Neural cell (in vitro differentiated cells): ENCODE results near the gene IGFBP2. TPM values are rescaled to one million over a fixed set of nuclear protein-coding genes. Genes with fewer than 3 reads are reported as not detected.

ENCODE experiments used
- H2AFZ ChIP-seq: fragments of 200-600, 300-800 bp; sonication (generic), shearing (Covaris generic); 2 replicates; pipeline ENCODE4 v1.6.0; 2014; ENCODE audit warnings: low read depth, mild to moderate bottlenecking, antibody characterized with exemption, low read length, moderate library complexity
- H3F3A ChIP-seq: fragments of 200-600 bp; shearing (Covaris generic); 2 replicates; pipeline ENCODE4 v1.6.1; 2016; ENCODE audit warnings: mild to moderate bottlenecking, moderate library complexity, mixed read lengths, antibody characterized with exemption, low read length; ENCODE audit not compliant: insufficient read depth, poor library complexity, severe bottlenecking
- H3K27ac ChIP-seq: fragments of 200-600, 300-800 bp; sonication (generic), shearing (Covaris generic); 2 replicates; pipeline ENCODE4 v1.5.1; 2014; ENCODE audit warnings: mild to moderate bottlenecking, low read length, moderate library complexity
- H3K27me3 ChIP-seq: fragments of 300-800, 200-600 bp; sonication (generic), shearing (Covaris generic); 2 replicates; pipeline ENCODE4 v1.6.0; 2014; ENCODE audit warnings: mild to moderate bottlenecking, low read depth, low read length, moderate library complexity; ENCODE audit not compliant: insufficient read depth
- H3K36me3 ChIP-seq: fragments of 300-800, 200-600 bp; sonication (generic), shearing (Covaris generic); 2 replicates; pipeline ENCODE4 v1.5.1; 2014; ENCODE audit warnings: mild to moderate bottlenecking, antibody characterized with exemption, low read length, moderate library complexity; ENCODE audit not compliant: insufficient read depth
- H3K4me2 ChIP-seq: fragments of 300-800, 200-600 bp; sonication (generic), shearing (Covaris generic); 2 replicates; pipeline ENCODE4 v1.6.0; 2014; ENCODE audit warnings: mild to moderate bottlenecking, low read length
- H3K4me3 ChIP-seq: fragments of 300-800, 200-600 bp; sonication (generic), shearing (Covaris generic); 2 replicates; pipeline ENCODE4 v1.5.1; 2014; ENCODE audit warnings: mild to moderate bottlenecking, low read length, moderate library complexity
- H3K79me2 ChIP-seq: fragments of 200-600 bp; shearing (Covaris generic); replicated peaks from 2 replicates; pipeline ENCODE4 v1.6.0; 2014; ENCODE audit warnings: mild to moderate bottlenecking, low read length, moderate library complexity; ENCODE audit not compliant: insufficient read depth
- H3K9ac ChIP-seq: fragments of 300-800, 200-600 bp; sonication (generic), shearing (Covaris generic); 2 replicates; pipeline ENCODE4 v1.6.1; 2016; ENCODE audit warnings: mild to moderate bottlenecking, low read length, mixed read lengths
- H3K9me2 ChIP-seq: fragments of 200-600 bp; shearing (Covaris generic); 2 replicates; pipeline ENCODE4 v1.6.1; 2016; ENCODE audit warnings: mild to moderate bottlenecking, low read length, mixed read lengths; ENCODE audit not compliant: insufficient read depth
- H3K9me3 ChIP-seq: fragments of 200-600, 300-800 bp; sonication (generic), shearing (Covaris generic); 2 replicates; pipeline ENCODE4 v1.6.1; 2016; ENCODE audit warnings: mild to moderate bottlenecking, mixed run types, low read length, moderate library complexity, mixed read lengths
- H4K20me1 ChIP-seq: fragments of 200-600 bp; shearing (Covaris generic); 2 replicates; pipeline ENCODE4 v1.6.1; 2016; ENCODE audit warnings: mild to moderate bottlenecking, mixed run types; ENCODE audit not compliant: insufficient read depth
- EP300 ChIP-seq: fragments of 450-650 bp; conservative IDR thresholded peaks from 2 replicates; pipeline ENCODE4 v1.6.1; 2014; ENCODE audit warnings: antibody characterized with exemption, mild to moderate bottlenecking, moderate library complexity; ENCODE audit not compliant: poor library complexity, severe bottlenecking
- EZH2 ChIP-seq: fragments of 200-600, 300-800 bp; shearing (Covaris generic), sonication (generic); IDR thresholded peaks from 2 replicates; pipeline ENCODE4 v1.6.1; 2014; ENCODE audit warnings: antibody characterized with exemption, low read length, borderline replicate concordance, mild to moderate bottlenecking; ENCODE audit not compliant: insufficient read depth, poor library complexity, severe bottlenecking
- MXI1 ChIP-seq: fragments of 450-650 bp; conservative IDR thresholded peaks from 2 replicates; pipeline ENCODE4 v1.6.1; 2014; ENCODE audit warnings: antibody characterized with exemption, mild to moderate bottlenecking; ENCODE audit not compliant: poor library complexity, severe bottlenecking
- POLR2AphosphoS5 ChIP-seq: IDR thresholded peaks from 2 replicates; pipeline ENCODE4 v1.6.1; 2012
- RAD21 ChIP-seq: fragments of 450-650 bp; conservative IDR thresholded peaks from 2 replicates; pipeline ENCODE4 v1.6.1; 2014; ENCODE audit warnings: antibody characterized with exemption, mild to moderate bottlenecking, moderate library complexity
- SMC3 ChIP-seq: fragments of 450-650 bp; conservative IDR thresholded peaks from 2 replicates; pipeline ENCODE4 v1.6.1; 2014; ENCODE audit warnings: antibody characterized with exemption, mild to moderate bottlenecking, moderate library complexity; ENCODE audit not compliant: poor library complexity
- TAF1 ChIP-seq: IDR thresholded peaks from 2 replicates; pipeline ENCODE4 v1.6.1; 2012; ENCODE audit warnings: low read depth
- polyA plus RNA-seq: library from polyadenylated mRNA; depleted of rRNA; stranded (reverse); fragments of >200 nt; gene quantifications from 2 replicates; pipeline ENCODE4 v1.2.3, GENCODE V29; 2014
- TF ChIP-seq, protein P1 (sequence below): fragments of 450-650 bp; IDR thresholded peaks from 2 replicates; pipeline ENCODE4 v1.5.1; 2014; ENCODE audit warnings: antibody characterized with exemption, mild to moderate bottlenecking, moderate library complexity; ENCODE audit not compliant: poor library complexity, severe bottlenecking
- TF ChIP-seq, protein P2 (sequence below): IDR thresholded peaks from 2 replicates; pipeline ENCODE4 v1.6.1; 2012; ENCODE audit warnings: borderline replicate concordance

Gene IGFBP2
- polyA plus RNA-seq, 1 donor from 2014 or later, result 150 TPM

DNA sequence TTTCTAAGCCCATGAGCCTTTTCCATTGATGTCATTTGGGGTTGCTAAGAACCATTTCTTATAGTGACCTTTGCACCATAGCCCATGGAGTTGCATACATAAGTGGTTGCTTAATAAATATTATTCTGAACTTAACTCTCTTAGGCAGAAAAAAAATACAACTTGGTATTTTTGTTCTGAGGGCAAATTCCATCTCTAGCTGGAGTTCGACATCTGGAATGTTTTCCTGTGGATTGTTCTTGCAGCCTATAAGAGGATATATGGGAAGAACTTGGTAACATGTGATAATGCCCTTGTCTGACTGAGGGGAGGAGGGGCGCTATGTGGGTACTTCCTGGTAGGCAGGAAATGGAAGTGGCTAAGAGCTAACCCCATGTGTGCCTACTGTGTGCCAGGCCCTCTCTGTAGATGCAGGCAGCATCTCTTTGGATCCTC is 20.7 kb downstream of the IGFBP2 start:
- Histone ChIP-seq H3K4me2 (no peak overlapping the region), H4K20me1 (no peaks in the 10 kb centered on the region), H3K27me3 (no peaks in the 10 kb centered on the region), H2AFZ (no peak overlapping the region), H3K9me2 (no peaks in the 10 kb centered on the region), H3K79me2 (peaks cover 45% of the 10 kb centered on the region), H3K9me3 (no peaks in the 10 kb centered on the region), H3K27ac (no peak overlapping the region), H3K4me3 (no peak overlapping the region), H3F3A (no peaks in the 10 kb centered on the region), H3K36me3 (no peaks in the 10 kb centered on the region), H3K9ac (no peak overlapping the region)
- TF ChIP-seq MXI1, result no peak
- no peak for TF ChIP-seq POLR2AphosphoS5
- TF ChIP-seq EP300, result no peak
- no peak for TF ChIP-seq TAF1
- no peak for TF ChIP-seq SMC3
- no peak for TF ChIP-seq EZH2
- TF ChIP-seq, protein P1, sequence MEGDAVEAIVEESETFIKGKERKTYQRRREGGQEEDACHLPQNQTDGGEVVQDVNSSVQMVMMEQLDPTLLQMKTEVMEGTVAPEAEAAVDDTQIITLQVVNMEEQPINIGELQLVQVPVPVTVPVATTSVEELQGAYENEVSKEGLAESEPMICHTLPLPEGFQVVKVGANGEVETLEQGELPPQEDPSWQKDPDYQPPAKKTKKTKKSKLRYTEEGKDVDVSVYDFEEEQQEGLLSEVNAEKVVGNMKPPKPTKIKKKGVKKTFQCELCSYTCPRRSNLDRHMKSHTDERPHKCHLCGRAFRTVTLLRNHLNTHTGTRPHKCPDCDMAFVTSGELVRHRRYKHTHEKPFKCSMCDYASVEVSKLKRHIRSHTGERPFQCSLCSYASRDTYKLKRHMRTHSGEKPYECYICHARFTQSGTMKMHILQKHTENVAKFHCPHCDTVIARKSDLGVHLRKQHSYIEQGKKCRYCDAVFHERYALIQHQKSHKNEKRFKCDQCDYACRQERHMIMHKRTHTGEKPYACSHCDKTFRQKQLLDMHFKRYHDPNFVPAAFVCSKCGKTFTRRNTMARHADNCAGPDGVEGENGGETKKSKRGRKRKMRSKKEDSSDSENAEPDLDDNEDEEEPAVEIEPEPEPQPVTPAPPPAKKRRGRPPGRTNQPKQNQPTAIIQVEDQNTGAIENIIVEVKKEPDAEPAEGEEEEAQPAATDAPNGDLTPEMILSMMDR, result no peak
- TF ChIP-seq RAD21, result no peak
- TF ChIP-seq, protein P2, sequence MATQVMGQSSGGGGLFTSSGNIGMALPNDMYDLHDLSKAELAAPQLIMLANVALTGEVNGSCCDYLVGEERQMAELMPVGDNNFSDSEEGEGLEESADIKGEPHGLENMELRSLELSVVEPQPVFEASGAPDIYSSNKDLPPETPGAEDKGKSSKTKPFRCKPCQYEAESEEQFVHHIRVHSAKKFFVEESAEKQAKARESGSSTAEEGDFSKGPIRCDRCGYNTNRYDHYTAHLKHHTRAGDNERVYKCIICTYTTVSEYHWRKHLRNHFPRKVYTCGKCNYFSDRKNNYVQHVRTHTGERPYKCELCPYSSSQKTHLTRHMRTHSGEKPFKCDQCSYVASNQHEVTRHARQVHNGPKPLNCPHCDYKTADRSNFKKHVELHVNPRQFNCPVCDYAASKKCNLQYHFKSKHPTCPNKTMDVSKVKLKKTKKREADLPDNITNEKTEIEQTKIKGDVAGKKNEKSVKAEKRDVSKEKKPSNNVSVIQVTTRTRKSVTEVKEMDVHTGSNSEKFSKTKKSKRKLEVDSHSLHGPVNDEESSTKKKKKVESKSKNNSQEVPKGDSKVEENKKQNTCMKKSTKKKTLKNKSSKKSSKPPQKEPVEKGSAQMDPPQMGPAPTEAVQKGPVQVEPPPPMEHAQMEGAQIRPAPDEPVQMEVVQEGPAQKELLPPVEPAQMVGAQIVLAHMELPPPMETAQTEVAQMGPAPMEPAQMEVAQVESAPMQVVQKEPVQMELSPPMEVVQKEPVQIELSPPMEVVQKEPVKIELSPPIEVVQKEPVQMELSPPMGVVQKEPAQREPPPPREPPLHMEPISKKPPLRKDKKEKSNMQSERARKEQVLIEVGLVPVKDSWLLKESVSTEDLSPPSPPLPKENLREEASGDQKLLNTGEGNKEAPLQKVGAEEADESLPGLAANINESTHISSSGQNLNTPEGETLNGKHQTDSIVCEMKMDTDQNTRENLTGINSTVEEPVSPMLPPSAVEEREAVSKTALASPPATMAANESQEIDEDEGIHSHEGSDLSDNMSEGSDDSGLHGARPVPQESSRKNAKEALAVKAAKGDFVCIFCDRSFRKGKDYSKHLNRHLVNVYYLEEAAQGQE, result no peak

DNA sequence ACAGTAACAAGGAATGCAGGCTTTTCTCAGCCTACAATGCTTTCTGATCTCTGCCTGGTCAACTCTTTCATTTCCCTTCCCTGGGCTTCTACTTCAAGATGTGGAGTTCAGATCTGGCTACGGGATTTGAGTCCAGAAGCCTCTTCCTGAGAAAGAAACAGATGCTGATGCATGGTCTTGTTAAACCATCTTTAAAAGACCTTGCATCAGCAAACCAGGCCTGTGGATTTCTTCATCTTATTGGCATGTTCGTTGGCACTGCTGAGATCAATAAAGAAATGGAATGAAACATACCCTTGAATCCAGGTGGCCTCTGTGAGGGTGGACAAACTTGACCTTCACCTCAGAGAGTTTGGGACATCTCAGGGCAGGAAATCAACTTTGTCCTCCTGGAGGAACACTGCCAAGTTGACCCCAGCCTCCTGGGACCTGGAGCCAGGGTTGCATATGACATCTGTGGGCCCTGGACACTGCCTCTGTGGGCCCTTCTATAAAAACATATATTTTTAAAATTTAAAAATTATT is 21.4 kb downstream of the IGFBP2 start:
- Histone ChIP-seq H3K79me2 (peaks cover 39% of the 10 kb centered on the region), H4K20me1 (no peaks in the 10 kb centered on the region)

More for the DNA sequence above, 21.4 kb downstream of the IGFBP2 start:
- no peak for TF ChIP-seq MXI1
- no peak for TF ChIP-seq TAF1
- TF ChIP-seq EP300, result no peak
- no peak for TF ChIP-seq EZH2
- TF ChIP-seq, protein P2, result no peak
- no peak for TF ChIP-seq POLR2AphosphoS5
- TF ChIP-seq SMC3, result no peak
- TF ChIP-seq RAD21, result no peak
- TF ChIP-seq, protein P1, result no peak
- Histone ChIP-seq H3K27me3 (no peaks in the 10 kb centered on the region), H2AFZ (no peak overlapping the region), H3K9me3 (no peaks in the 10 kb centered on the region), H3F3A (no peaks in the 10 kb centered on the region), H3K9me2 (no peaks in the 10 kb centered on the region), H3K4me3 (no peak overlapping the region), H3K4me2 (no peak overlapping the region), H3K36me3 (no peaks in the 10 kb centered on the region), H3K9ac (no peak overlapping the region), H3K27ac (no peak overlapping the region)
